GM12891 (cell line): ENCODE results near the gene CD28.

Experiments
- PAX5 ChIP-seq: IDR thresholded peaks from 2 replicates; pipeline ENCODE4 v1.6.1; 2011; ENCODE audit warnings: low read length, moderate library complexity, mild to moderate bottlenecking; ENCODE audit not compliant: insufficient read depth, severe bottlenecking
- POLR2A ChIP-seq: IDR thresholded peaks from 2 replicates; pipeline ENCODE4 v1.6.1; 2011; ENCODE audit warnings: low read depth, low read length, control low read depth
- POLR2AphosphoS5 ChIP-seq: IDR thresholded peaks from 2 replicates; pipeline ENCODE4 v1.6.1; 2011; ENCODE audit warnings: low read depth, low read length, control low read depth
- POU2F2 ChIP-seq: IDR thresholded peaks from 2 replicates; pipeline ENCODE4 v1.6.1; 2011; ENCODE audit warnings: low read depth, mild to moderate bottlenecking, control low read depth, low read length, moderate library complexity
- SPI1 ChIP-seq: IDR thresholded peaks from 2 replicates; pipeline ENCODE4 v1.6.1; 2011; ENCODE audit warnings: low read depth, low read length, control low read depth
- TAF1 ChIP-seq: IDR thresholded peaks from 2 replicates; pipeline ENCODE4 v1.6.1; 2011; ENCODE audit warnings: low read depth, low read length, control low read depth

GRCh38 chr2:203693242-203693879, 13.1 kb upstream of the CD28 start:
- TF ChIP-seq POLR2A (no peak), POLR2AphosphoS5 (no peak), POU2F2 (no peak), TAF1 (no peak), PAX5 (no peak), SPI1 (no peak)
